GM12878 (cell line): ENCODE results near the gene BPIFA1. TPM values are rescaled to one million over a fixed set of nuclear protein-coding genes. Genes with fewer than 3 reads are reported as not detected.

Experiments used
- ATAC-seq: fragments of 200-7000 bp; cut with Tn5 transposase; 3 replicates; pipeline ENCODE4 v1.9.1; 2020; ENCODE audit warnings: mild to moderate bottlenecking, moderate library complexity
- BruUV-seq: library from RNA; stranded (reverse); fragments of 400-500 nt; replicated peaks from 2 replicates; lab custom pipeline; 2021; lab: Mats Ljungman, UMichigan
- CTCF ChIA-PET: fragments of 300-600 bp; sonication (Branson Sonifier 250); formaldehyde crosslinking; extraction: SDS; loops from one replicate; lab custom pipeline; 2021; ENCODE audit warnings: inconsistent platforms; lab: Yijun Ruan, JAX
- POLR2A ChIA-PET: fragments of 350-600 bp; formaldehyde crosslinking; extraction: SDS; loops from one replicate; lab custom pipeline; 2021; ENCODE audit warnings: inconsistent platforms; lab: Charles Lee
- RAD21 ChIA-PET: fragments of 300-600 bp; sonication (Branson Sonifier 250); formaldehyde crosslinking; loops from one replicate; lab custom pipeline; 2023; ENCODE audit warnings: antibody characterized with exemption; ENCODE audit not compliant: unreplicated experiment; lab: Charles Lee
- SMC1A ChIA-PET: fragments of 300-600 bp; sonication (Branson Sonifier 250); formaldehyde crosslinking; loops from one replicate; lab custom pipeline; 2023; ENCODE audit not compliant: unreplicated experiment, uncharacterized antibody; lab: Charles Lee
- DNase-seq: peaks from one replicate; pipeline ENCODE4 v3.0.0-alpha.2; 2011; ENCODE audit warnings: low read depth, low spot score
- FAIRE-seq: peaks from 3 replicates; lab custom pipeline; 2011; peaks lifted over from hg19 to GRCh38; lab: Jason Lieb, UNC
- H2AFZ ChIP-seq: 2 replicates; pipeline ENCODE4 v1.6.0; 2011; ENCODE audit warnings: low read depth, low read length, control low read depth; ENCODE audit not compliant: control insufficient read depth
- H3K27ac ChIP-seq: 2 replicates; pipeline ENCODE4 v1.5.1; 2011; ENCODE audit warnings: control low read depth; ENCODE audit not compliant: control insufficient read depth, insufficient read depth
- H3K27me3 ChIP-seq, 2 experiments: replicated peaks in 1 of 2; 2 replicates each; pipeline versions ENCODE4 v1.6.0 to v1.6.1; 2011; ENCODE audit warnings: low read length in 1 of 2; ENCODE audit not compliant: control insufficient read depth in 2 of 2, insufficient read depth in 2 of 2
- H3K36me3 ChIP-seq, 2 experiments: 2 replicates each; pipeline ENCODE4 v1.5.1; 2011; ENCODE audit warnings: low read length in 1 of 2; ENCODE audit not compliant: control insufficient read depth in 2 of 2, insufficient read depth in 2 of 2
- H3K4me1 ChIP-seq: 2 replicates; pipeline ENCODE4 v1.6.1; 2011; ENCODE audit warnings: mild to moderate bottlenecking, low read length, moderate library complexity, mixed read lengths; ENCODE audit not compliant: control insufficient read depth, insufficient read depth
- H3K4me2 ChIP-seq: 2 replicates; pipeline ENCODE4 v1.6.0; 2011; ENCODE audit warnings: control low read depth; ENCODE audit not compliant: control insufficient read depth, insufficient read depth
- H3K4me3 ChIP-seq: fragments of 200-600 bp; sonication (generic); 2 replicates; pipeline ENCODE4 v1.5.1; 2016
- H3K79me2 ChIP-seq: 2 replicates; pipeline ENCODE4 v1.6.0; 2011; ENCODE audit warnings: low read length; ENCODE audit not compliant: control insufficient read depth, insufficient read depth
- H3K9ac ChIP-seq: 2 replicates; pipeline ENCODE4 v1.8.0; 2011; ENCODE audit warnings: low read length, control low read depth, mixed read lengths; ENCODE audit not compliant: control insufficient read depth, insufficient read depth
- H3K9me3 ChIP-seq: replicated peaks from 3 replicates; pipeline ENCODE4 v1.5.1; 2011; ENCODE audit warnings: mild to moderate bottlenecking, low read length; ENCODE audit not compliant: control insufficient read depth, insufficient read depth
- H4K20me1 ChIP-seq: 2 replicates; pipeline ENCODE4 v1.6.0; 2011; ENCODE audit not compliant: control insufficient read depth, insufficient read depth
- ASH2L ChIP-seq: fragments of 300-600, 200-600 bp; sonication (generic); IDR thresholded peaks from 2 replicates; pipeline ENCODE4 v1.6.1; 2017; ENCODE audit warnings: low read depth, mild to moderate bottlenecking, borderline replicate concordance
- CUX1 ChIP-seq: IDR thresholded peaks from 2 replicates; pipeline ENCODE4 v1.6.1; 2012; ENCODE audit warnings: improper control_type of control experiment, low read depth, low read length; ENCODE audit not compliant: insufficient replicate concordance
- FOXM1 ChIP-seq: IDR thresholded peaks from 2 replicates; pipeline ENCODE4 v1.6.1; 2012; ENCODE audit warnings: low read depth, mild to moderate bottlenecking, inconsistent platforms, low read length, moderate library complexity
- KDM1A ChIP-seq: fragments of 200-600 bp; sonication (generic); IDR thresholded peaks from 2 replicates; pipeline ENCODE4 v1.6.1; 2016; ENCODE audit warnings: borderline replicate concordance
- NFXL1 ChIP-seq: fragments of 450-650 bp; IDR thresholded peaks from 2 replicates; pipeline ENCODE4 v1.6.1; 2017; ENCODE audit warnings: antibody characterized with exemption, mild to moderate bottlenecking, borderline replicate concordance
- PAX5 ChIP-seq: IDR thresholded peaks from 2 replicates; pipeline ENCODE4 v1.6.1; 2011; ENCODE audit warnings: low read depth, low read length, borderline replicate concordance
- PML ChIP-seq: IDR thresholded peaks from 2 replicates; pipeline ENCODE4 v1.6.1; 2012; ENCODE audit warnings: low read length, inconsistent platforms
- POLR2A ChIP-seq: IDR thresholded peaks from 2 replicates; pipeline ENCODE4 v1.6.1; 2011; ENCODE audit warnings: low read depth, mild to moderate bottlenecking, low read length
- RFX5 ChIP-seq: IDR thresholded peaks from 2 replicates; pipeline ENCODE4 v1.6.1; 2011; ENCODE audit warnings: low read depth, low read length, improper control_type of control experiment
- SPI1 ChIP-seq: IDR thresholded peaks from 2 replicates; pipeline ENCODE4 v1.6.1; 2011; ENCODE audit warnings: low read depth, mild to moderate bottlenecking, low read length, moderate library complexity, borderline replicate concordance; ENCODE audit not compliant: insufficient read depth
- ZBTB33 ChIP-seq: fragments of 450-650 bp; IDR thresholded peaks from 2 replicates; pipeline ENCODE4 v1.6.1; 2017; ENCODE audit warnings: mild to moderate bottlenecking
- WGBS: methylation state at CpG from one replicate; pipeline ENCODE4 v1.1.6; 2016; ENCODE audit warnings: low lambda C conversion rate; ENCODE audit not compliant: insufficient replicate concordance, insufficient coverage; ENCODE audit errors: missing lambda C conversion rate; 5-methylcytosine and 5-hydroxymethylcytosine counted together
- in situ Hi-C: fragments of 300-500 bp; cut with MboI; formaldehyde crosslinking; loops from 9 replicates; pipeline ENCODE4 v1.14.3; 2018; ENCODE audit warnings: mixed read lengths
- intact Hi-C: fragments of 100-400 bp; cut with micrococcal nuclease; formaldehyde crosslinking; loops from one replicate; pipeline ENCODE4 v1.14.2; 2022; ENCODE audit not compliant: unreplicated experiment
- polyA plus RNA-seq, 11 experiments: library from polyadenylated mRNA; depleted of rRNA in 4 of 11; unstranded in 6 of 11; stranded (reverse) in 5 of 11; fragments of >200 nt; fragmentation: Nextera tagmentation in 4 of 11; fragmentation: Illumina TruSeq in 1 of 11; extraction: Ambion mirVana in 4 of 11; extraction: Trizol in 1 of 11; gene quantifications; 1 replicate in 1 of 11; 2 replicates in 10 of 11; pipeline versions ENCODE4 v1.2.1 to v1.2.3, GENCODE V29; 2011 to 2016; ENCODE audit warnings: inconsistent platforms in 2 of 11, missing spikeins in 2 of 11, low read depth in 1 of 11
- total RNA-seq, 4 experiments: library from RNA; depleted of rRNA in 3 of 4; stranded (reverse); fragments of >200 nt in 3 of 4; fragmentation: Illumina TruSeq in 1 of 4; extraction: Trizol in 1 of 4; gene quantifications; 2 replicates each; pipeline versions ENCODE4 v1.2.1 to v1.2.3, GENCODE V29; 2013 to 2021

The BPIFA1 gene
- total and polyA plus RNA-seq, 10 of the 15 experiments (the other 5 are each of a cell fraction or from before 2014, with no cell fraction given) = not detected

DNA sequence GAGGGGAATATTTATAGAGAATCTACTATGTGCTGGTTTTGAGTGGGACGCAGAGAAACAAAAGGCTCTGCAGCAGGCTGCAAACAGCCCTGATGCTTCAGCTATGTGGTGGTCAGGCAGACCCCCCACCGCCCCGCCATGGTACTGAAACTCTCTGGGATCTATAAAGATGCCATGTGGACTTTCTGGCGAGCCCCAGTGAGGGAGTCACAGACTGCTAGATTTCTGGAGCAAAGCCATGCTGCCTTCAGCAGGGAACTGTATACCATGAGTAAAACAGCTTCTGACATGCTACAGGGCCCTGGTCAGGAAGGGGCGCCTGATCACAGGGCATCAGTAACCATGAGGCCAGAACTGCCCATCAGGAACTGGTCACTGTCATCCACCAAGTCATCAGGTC is 28.0 kb downstream of the BPIFA1 start:
- ChIA-PET POLR2A (no interaction called here), SMC1A (no interaction called here), RAD21 (no interaction called here), CTCF (no interaction called here)
- no peaks in the 10 kb centered on the region for H3K4me1 ChIP-seq
- H3K79me2 ChIP-seq = no peaks in the 10 kb centered on the region
- H3K27me3 ChIP-seq = peaks cover 0 to 4% of the 10 kb centered on the region in 2 experiments; a peak in 1 of 4 replicates
- H3K27ac ChIP-seq = no peak overlapping the region
- H4K20me1 ChIP-seq = no peaks in the 10 kb centered on the region
- ATAC-seq = no peak
- no peak overlapping the region for H2AFZ ChIP-seq
- 18% methylated on average over 5 of the region's 5 CpGs for WGBS
- in situ Hi-C loops (no loop called here), intact Hi-C loops (no loop called here)
- no peak overlapping the region for H3K9ac ChIP-seq
- no peaks in the 10 kb centered on the region for H3K36me3 ChIP-seq
- FAIRE-seq = no peak
- no peak for TF ChIP-seq ZBTB33
- TF ChIP-seq NFXL1 = no peak
- TF ChIP-seq PML = no peak
- TF ChIP-seq SPI1 = no peak
- no peak for TF ChIP-seq CUX1
- TF ChIP-seq POLR2A = no peak
- no peak for TF ChIP-seq RFX5
- TF ChIP-seq PAX5 = no peak
- TF ChIP-seq FOXM1 = no peak
- TF ChIP-seq ASH2L = no peak
- no peak for TF ChIP-seq KDM1A
- no peaks in the 10 kb centered on the region; the same call in 2 of the 3 replicates for H3K9me3 ChIP-seq
- H3K4me2 ChIP-seq = no peak overlapping the region
- BruUV-seq = no TSS peak
- H3K4me3 ChIP-seq = no peak overlapping the region
- DNase-seq = no peak
